Peyer's patch (tissue), 4 donors: ENCODE results near the gene ASPSCR1. TPM values are rescaled to one million over a fixed set of nuclear protein-coding genes. Genes with fewer than 3 reads are reported as not detected.
A peak's percentile ranks its signal among the peaks of the same experiment; 100 is the strongest.

Experiments used
- DNase-seq, 3 donors: peaks; one replicate each; pipeline ENCODE4 v3.0.0-alpha.2; 2017 to 2019
- H3K27ac ChIP-seq, 4 donors: fragments of 200-600 bp; sonication (generic); one replicate each; pipeline ENCODE4 v1.5.1; 2016 to 2019
- H3K27me3 ChIP-seq, 2 donors: fragments of 200-600 bp; sonication (generic); one replicate each; pipeline ENCODE4 v1.5.1; 2019
- H3K36me3 ChIP-seq, 3 donors: fragments of 200-600 bp; sonication (generic); one replicate each; pipeline ENCODE4 v1.5.1; 2016 to 2019
- H3K4me1 ChIP-seq, 4 donors: fragments of 200-600 bp; sonication (generic); one replicate each; pipeline ENCODE4 v1.5.1; 2016 to 2019
- H3K4me3 ChIP-seq, 4 donors: fragments of 200-600 bp; sonication (generic); 1 replicate in 3 of 4; 2 replicates in 1 of 4; pipeline ENCODE4 v1.5.1; 2016 to 2019; ENCODE audit warnings: mild to moderate bottlenecking in 1 of 4
- H3K9me3 ChIP-seq, 4 donors: fragments of 200-600 bp; sonication (generic); one replicate each; pipeline ENCODE4 v1.5.1; 2016 to 2019; ENCODE audit warnings: mild to moderate bottlenecking in 1 of 4
- POLR2A ChIP-seq, 2 donors: fragments of 450-650 bp; IDR thresholded peaks; one replicate each; pipeline ENCODE4 v1.5.1; 2017; ENCODE audit warnings: antibody characterized with exemption in 2 of 2, mild to moderate bottlenecking in 2 of 2, moderate library complexity in 2 of 2
- total RNA-seq, 4 donors: library from RNA; depleted of rRNA; stranded (reverse); fragments of >200 nt; gene quantifications; one replicate each; pipeline ENCODE4 v1.1.0, GENCODE V29; 2016
- TF ChIP-seq, protein P1 (sequence below), 6 experiments: fragments of 450-650 bp in 4 of 6; fragments of 200-600 bp in 2 of 6; sonication (generic) in 1 of 6; IDR thresholded peaks; one replicate each; pipeline ENCODE4 v1.5.1; 2017 to 2019; ENCODE audit warnings: antibody characterized with exemption in 6 of 6, mild to moderate bottlenecking in 3 of 6, moderate library complexity in 1 of 6

Gene ASPSCR1
- total RNA-seq, 4 donors from 2014 or later: 31.6 to 70.1 (median 49.9) TPM

DNA sequence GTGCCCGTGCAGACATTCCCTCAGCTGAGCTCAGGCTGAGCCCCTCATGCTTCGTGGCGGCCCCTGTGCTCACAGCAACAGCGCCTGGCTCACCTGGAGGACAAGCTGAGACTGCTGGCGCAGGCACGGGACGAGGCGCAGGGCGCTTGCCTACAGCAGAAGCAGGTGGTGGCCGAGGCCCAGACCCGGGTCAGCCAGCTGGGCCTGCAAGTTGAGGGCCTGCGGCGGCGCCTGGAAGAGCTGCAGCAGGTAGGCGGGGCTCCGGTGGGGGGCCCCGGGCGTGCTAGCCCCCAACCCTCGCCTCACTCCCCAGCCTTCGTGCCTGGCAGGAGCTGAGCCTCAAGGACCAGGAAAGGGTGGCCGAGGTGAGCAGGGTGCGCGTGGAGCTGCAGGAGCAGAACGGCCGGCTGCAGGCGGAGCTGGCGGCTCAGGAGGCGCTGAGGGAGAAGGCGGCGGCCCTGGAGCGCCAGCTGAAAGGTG lies 52.6 kb downstream of the ASPSCR1 start:
- Histone ChIP-seq H3K4me3 (peak overlapping the region in 3 of 4 donors; percentile 34 to 74 (median 64)), H3K27me3 (no peaks in the 10 kb centered on the region), H3K4me1 (peaks cover 0 to 19% (median 9%) of the 10 kb centered on the region in 4 donors), H3K36me3 (no peaks in the 10 kb centered on the region), H3K27ac (peak overlapping the region in 1 of 4 donors; percentile 65), H3K9me3 (no peaks in the 10 kb centered on the region)
- DNase-seq: no peak
- TF ChIP-seq, protein P1, sequence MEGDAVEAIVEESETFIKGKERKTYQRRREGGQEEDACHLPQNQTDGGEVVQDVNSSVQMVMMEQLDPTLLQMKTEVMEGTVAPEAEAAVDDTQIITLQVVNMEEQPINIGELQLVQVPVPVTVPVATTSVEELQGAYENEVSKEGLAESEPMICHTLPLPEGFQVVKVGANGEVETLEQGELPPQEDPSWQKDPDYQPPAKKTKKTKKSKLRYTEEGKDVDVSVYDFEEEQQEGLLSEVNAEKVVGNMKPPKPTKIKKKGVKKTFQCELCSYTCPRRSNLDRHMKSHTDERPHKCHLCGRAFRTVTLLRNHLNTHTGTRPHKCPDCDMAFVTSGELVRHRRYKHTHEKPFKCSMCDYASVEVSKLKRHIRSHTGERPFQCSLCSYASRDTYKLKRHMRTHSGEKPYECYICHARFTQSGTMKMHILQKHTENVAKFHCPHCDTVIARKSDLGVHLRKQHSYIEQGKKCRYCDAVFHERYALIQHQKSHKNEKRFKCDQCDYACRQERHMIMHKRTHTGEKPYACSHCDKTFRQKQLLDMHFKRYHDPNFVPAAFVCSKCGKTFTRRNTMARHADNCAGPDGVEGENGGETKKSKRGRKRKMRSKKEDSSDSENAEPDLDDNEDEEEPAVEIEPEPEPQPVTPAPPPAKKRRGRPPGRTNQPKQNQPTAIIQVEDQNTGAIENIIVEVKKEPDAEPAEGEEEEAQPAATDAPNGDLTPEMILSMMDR (IDR thresholded peaks at IDR 0.05): no peak
- no peak for TF ChIP-seq POLR2A (IDR thresholded peaks at IDR 0.05)

DNA sequence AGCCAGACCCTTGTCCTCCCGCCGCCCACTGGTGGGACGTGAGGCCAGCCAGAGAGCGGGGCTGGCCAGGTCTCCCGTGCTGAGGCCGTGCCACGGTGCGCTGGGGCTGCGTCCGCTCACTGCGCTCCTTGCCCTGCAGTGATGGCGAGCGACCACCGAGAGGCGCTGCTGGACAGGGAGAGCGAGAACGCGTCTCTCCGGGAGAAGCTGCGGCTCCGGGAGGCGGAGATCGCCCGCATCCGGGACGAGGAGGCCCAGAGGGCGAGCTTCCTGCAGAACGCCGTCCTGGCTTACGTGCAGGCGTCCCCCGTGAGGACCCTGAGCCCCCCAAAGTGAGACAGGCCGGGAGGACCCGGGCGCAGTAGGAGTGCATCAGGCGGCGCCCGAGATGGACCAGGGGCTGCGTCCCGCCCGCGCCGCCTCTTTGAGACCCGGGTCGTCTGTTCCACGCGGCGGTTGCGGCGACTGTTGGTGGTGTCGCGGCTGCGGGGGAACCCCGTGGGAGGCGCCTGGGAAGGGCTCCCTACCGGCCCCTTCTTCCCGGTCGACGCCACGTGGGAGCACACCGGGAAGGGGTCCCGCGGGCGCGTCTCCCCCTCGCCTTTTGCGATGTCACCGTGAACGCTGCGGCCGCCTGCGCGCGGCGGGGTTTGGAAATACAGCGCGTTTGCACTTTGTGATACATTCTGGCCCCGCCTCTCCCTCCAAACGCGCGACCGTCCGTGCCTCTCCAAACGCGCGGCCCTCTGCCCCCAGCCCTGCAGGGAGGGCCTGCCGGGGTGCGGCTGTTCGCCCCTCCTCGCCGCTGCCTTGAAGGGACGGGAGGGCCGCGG lies 53.3 kb downstream of the ASPSCR1 start:
- peak overlapping the region; percentile 27 to 65 (median 56) for H3K27ac ChIP-seq

DNA sequence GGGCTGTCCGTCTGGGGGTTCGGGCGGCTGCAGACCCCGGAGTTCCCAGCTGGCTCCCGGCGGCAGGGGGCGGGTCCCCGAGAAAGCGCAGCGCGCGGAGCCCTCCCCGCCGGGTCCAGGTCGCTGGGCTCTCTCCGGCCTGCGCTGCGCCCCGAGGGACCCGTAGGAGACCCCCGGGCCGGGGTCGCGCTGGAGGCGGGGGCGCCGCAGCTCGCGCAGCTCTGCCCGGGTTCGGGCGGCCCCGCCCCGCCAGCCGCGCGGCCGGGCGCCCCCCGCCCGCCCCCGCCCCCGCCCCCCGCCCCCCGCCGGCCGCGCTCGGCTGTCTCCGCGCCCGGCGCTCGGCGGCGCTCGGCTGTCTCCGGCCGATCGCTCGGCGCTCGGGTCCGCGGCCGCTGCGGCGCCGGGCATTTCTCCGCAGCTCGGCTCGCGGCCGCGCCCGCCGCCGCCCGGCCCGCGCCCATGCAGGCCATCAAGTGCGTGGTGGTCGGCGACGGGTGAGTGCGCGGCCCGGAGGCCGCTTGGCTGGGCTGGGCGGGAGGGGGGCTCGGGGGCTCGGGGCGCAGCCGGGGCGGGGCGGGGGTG lies 54.0 kb downstream of the ASPSCR1 start, which contains the start of gene RAC3:
Gene RAC3 (plus strand): TSS at position 376 of the 582 bp plus-strand sequence. CDS start 84 bp downstream, at position 460.
- no peak for DNase-seq
- Histone ChIP-seq H3K27me3 (no peaks in the 10 kb centered on the region), H3K4me1 (peaks cover 0 to 25% (median 15%) of the 10 kb centered on the region in 4 donors), H3K27ac (peak within 1 kb of the TSS; percentile 27 to 65 (median 56)), H3K4me3 (peak within 1 kb of the TSS; percentile 34 to 74 (median 68)), H3K9me3 (no peaks in the 10 kb centered on the region), H3K36me3 (no peaks in the 10 kb centered on the region)
- no peak for TF ChIP-seq POLR2A (IDR thresholded peaks at IDR 0.05)
- TF ChIP-seq, protein P1 (IDR thresholded peaks at IDR 0.05): no peak

More for the DNA sequence above, 53.3 kb downstream of the ASPSCR1 start:
- H3K36me3 ChIP-seq: no peaks in the 10 kb centered on the region
- DNase-seq: peak; percentile 75 to 93 (median 91)
- H3K9me3 ChIP-seq: no peaks in the 10 kb centered on the region
- peaks cover 0 to 19% (median 10%) of the 10 kb centered on the region in 4 donors for H3K4me1 ChIP-seq
- peak overlapping the region; percentile 34 to 74 (median 68) for H3K4me3 ChIP-seq
- no peaks in the 10 kb centered on the region for H3K27me3 ChIP-seq
- TF ChIP-seq, protein P1 (IDR thresholded peaks at IDR 0.05): peak; percentile 93 to 99 (median 97)
- TF ChIP-seq POLR2A (IDR thresholded peaks at IDR 0.05): no peak

DNA sequence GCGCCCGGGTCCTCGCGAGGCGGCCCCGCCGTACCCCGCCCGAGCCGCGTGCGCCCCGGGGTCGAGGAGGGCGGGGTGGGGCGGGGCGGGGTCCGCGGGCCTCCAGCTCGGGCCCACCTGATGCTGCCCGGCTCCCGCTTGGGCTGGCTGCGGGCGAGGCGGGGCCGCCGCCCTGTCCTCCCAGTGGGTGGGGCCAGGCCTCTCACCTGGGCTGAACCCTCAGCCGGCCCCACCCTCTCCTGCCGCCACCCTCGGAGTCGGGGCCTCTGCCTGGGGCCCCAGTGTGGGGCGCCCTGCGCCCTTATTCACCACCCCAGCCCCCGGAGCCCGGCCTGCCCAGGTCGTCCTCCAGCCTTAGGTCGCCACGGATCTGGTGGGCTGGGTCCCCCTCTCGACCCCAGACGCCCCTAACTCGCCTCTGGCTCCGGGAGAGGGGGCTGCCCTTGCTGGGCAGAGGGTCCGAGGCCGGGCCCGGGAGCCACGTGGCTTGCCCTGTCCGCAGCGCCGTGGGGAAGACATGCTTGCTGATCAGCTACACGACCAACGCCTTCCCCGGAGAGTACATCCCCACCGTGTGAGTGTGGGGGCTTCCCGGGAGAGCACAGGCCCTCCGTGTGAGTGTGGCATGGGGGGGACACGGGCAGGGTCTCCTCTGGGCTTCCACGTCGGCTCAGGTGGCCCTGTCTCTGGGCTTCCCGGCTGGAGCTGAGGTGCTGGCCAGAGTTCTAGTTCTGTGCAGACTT lies 54.6 kb downstream of the ASPSCR1 start:
- Histone ChIP-seq H3K27me3 (no peaks in the 10 kb centered on the region), H3K4me1 (peaks cover 0 to 32% (median 20%) of the 10 kb centered on the region in 4 donors), H3K4me3 (peak overlapping the region in 3 of 4 donors; percentile 64 to 74 (median 71)), H3K27ac (no peak overlapping the region), H3K9me3 (no peaks in the 10 kb centered on the region), H3K36me3 (no peaks in the 10 kb centered on the region)
- TF ChIP-seq, protein P1 (IDR thresholded peaks at IDR 0.05): no peak
- no peak for TF ChIP-seq POLR2A (IDR thresholded peaks at IDR 0.05)
- DNase-seq: peak; percentile 27 to 81 (median 78)
